Keratinocyte (primary cell): ENCODE data around the gene SLPI. TPM values are rescaled to one million over a fixed set of nuclear protein-coding genes. Genes with fewer than 3 reads are reported as not detected.

Source experiments
- DNase-seq: peaks from one replicate; pipeline ENCODE4 v3.0.0-alpha.2; 2011; ENCODE audit warnings: low read depth, missing footprints, low spot score
- FAIRE-seq: peaks from 2 replicates; lab custom pipeline; 2011; peaks lifted over from hg19 to GRCh38; lab: Jason Lieb, UNC
- H2AFZ ChIP-seq: 2 replicates; pipeline ENCODE4 v1.6.0; 2012; ENCODE audit warnings: low read length, control low read depth, inconsistent platforms; ENCODE audit not compliant: control insufficient read depth
- H3K27ac ChIP-seq: 2 replicates; pipeline ENCODE4 v1.5.1; 2011; ENCODE audit warnings: low read length; ENCODE audit not compliant: control insufficient read depth, insufficient read depth
- H3K27me3 ChIP-seq: 3 replicates; pipeline ENCODE4 v1.6.0; 2011; ENCODE audit warnings: low read length; ENCODE audit not compliant: control insufficient read depth, insufficient read depth; ENCODE audit errors: extremely low read depth
- H3K36me3 ChIP-seq, 2 experiments: 2 replicates in 1 of 2; 3 replicates in 1 of 2; pipeline ENCODE4 v1.5.1; 2011; ENCODE audit warnings: low read length in 2 of 2, mild to moderate bottlenecking in 1 of 2; ENCODE audit not compliant: control insufficient read depth in 2 of 2, insufficient read depth in 2 of 2; ENCODE audit errors: extremely low read depth in 1 of 2
- H3K4me1 ChIP-seq: 3 replicates; pipeline ENCODE4 v1.5.1; 2011; ENCODE audit warnings: low read length; ENCODE audit not compliant: control insufficient read depth, insufficient read depth; ENCODE audit errors: extremely low read depth
- H3K4me2 ChIP-seq: 3 replicates; pipeline ENCODE4 v1.6.0; 2011; ENCODE audit warnings: low read depth, low read length; ENCODE audit not compliant: control insufficient read depth, insufficient read depth; ENCODE audit errors: extremely low read depth
- H3K4me3 ChIP-seq, 3 experiments: fragments of 200-600 bp in 1 of 3; sonication (generic) in 1 of 3; 2 replicates in 2 of 3; 3 replicates in 1 of 3; pipeline ENCODE4 v1.5.1; 2011 to 2016; ENCODE audit warnings: low read length in 3 of 3, mild to moderate bottlenecking in 3 of 3, control low read depth in 2 of 3, inconsistent platforms in 1 of 3, low read depth in 1 of 3, mixed read lengths in 1 of 3, mixed run types in 1 of 3, moderate library complexity in 1 of 3; ENCODE audit not compliant: control insufficient read depth in 2 of 3, insufficient read depth in 2 of 3; ENCODE audit errors: extremely low read depth in 1 of 3
- H3K79me2 ChIP-seq: 2 replicates; pipeline ENCODE4 v1.6.0; 2012; ENCODE audit warnings: low read length; ENCODE audit not compliant: control insufficient read depth, insufficient read depth
- H3K9ac ChIP-seq: 3 replicates; pipeline ENCODE4 v1.6.0; 2011; ENCODE audit warnings: low read length; ENCODE audit not compliant: control insufficient read depth, insufficient read depth; ENCODE audit errors: extremely low read depth
- H3K9me1 ChIP-seq: 3 replicates; pipeline ENCODE4 v1.6.0; 2011; ENCODE audit warnings: low read length; ENCODE audit not compliant: control insufficient read depth, insufficient read depth; ENCODE audit errors: extremely low read depth
- H3K9me3 ChIP-seq: 2 replicates; pipeline ENCODE4 v1.5.1; 2012; ENCODE audit warnings: low read depth, low read length; ENCODE audit not compliant: control insufficient read depth
- H4K20me1 ChIP-seq: 3 replicates; pipeline ENCODE4 v1.6.0; 2011; ENCODE audit warnings: low read length; ENCODE audit not compliant: control insufficient read depth, insufficient read depth; ENCODE audit errors: extremely low read depth
- EZH2 ChIP-seq: IDR thresholded peaks from one replicate; pipeline ENCODE4 v1.6.1; 2012; ENCODE audit warnings: inconsistent platforms, mild to moderate bottlenecking, low read length, moderate library complexity
- dilution Hi-C: fragments of 300-500 bp; cut with MboI; formaldehyde crosslinking; loops from one replicate; pipeline ENCODE4 v1.7.0; 2020; ENCODE audit warnings: low sequenced_read_pairs; ENCODE audit not compliant: extremely low pct_ligation_motif_present
- polyA plus RNA-seq, 5 experiments: library from polyadenylated mRNA; depleted of rRNA in 3 of 5; stranded (reverse) in 3 of 5; stranded (forward) in 1 of 5; unstranded in 1 of 5; fragments of >200 nt; gene quantifications; 1 replicate in 1 of 5; 2 replicates in 3 of 5; 3 replicates in 1 of 5; pipeline versions ENCODE4 v1.2.1 to v1.2.3, GENCODE V29; 2011 to 2012; ENCODE audit warnings: missing spikeins in 2 of 5, low read depth in 1 of 5, low replicate concordance in 1 of 5
- TF ChIP-seq, protein P1 (sequence below), 3 experiments: IDR thresholded peaks in 1 of 3; conservative IDR thresholded peaks in 1 of 3; optimal IDR thresholded peaks in 1 of 3; 2 replicates in 2 of 3; 3 replicates in 1 of 3; pipeline versions ENCODE3 to v1.5.1; 2011; ENCODE audit warnings: low read length in 3 of 3, mild to moderate bottlenecking in 3 of 3, moderate library complexity in 2 of 3, control low read depth in 1 of 3, inconsistent platforms in 1 of 3; ENCODE audit not compliant: insufficient read depth in 2 of 3; ENCODE audit errors: extremely low read depth in 1 of 3

SLPI gene
- polyA plus RNA-seq, 1 donor (not counting 4 experiments of a cell fraction or from before 2014, with no cell fraction given) = 262 TPM

DNA sequence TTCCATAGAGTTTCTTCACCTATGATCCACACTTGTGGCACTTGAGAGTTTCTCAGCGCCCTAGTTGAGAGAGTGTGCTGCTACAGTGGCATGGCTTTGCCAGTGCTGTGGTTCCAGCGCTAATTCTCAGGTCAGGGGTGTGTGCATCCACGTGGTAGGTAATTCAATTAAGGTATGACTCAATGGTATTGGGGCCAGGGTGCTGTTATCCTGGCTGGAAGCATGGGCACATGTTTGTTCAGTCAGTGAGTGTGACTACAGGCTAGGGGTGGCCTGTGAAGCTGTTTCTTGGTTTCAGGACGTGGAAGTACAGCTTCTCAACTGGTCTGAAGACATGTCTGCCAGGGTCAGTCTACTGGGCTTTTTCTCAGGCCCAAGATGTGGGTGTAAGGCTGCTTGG lies 36.2 kb downstream of the SLPI start:
- Histone ChIP-seq H2AFZ (no peak overlapping the region), H3K9me1 (no peaks in the 10 kb centered on the region), H3K79me2 (no peaks in the 10 kb centered on the region), H3K36me3 (no peaks in the 10 kb centered on the region), H3K4me2 (no peak overlapping the region), H3K9me3 (no peaks in the 10 kb centered on the region), H3K4me1 (no peaks in the 10 kb centered on the region), H3K27me3 (no peaks in the 10 kb centered on the region), H4K20me1 (no peaks in the 10 kb centered on the region), H3K27ac (no peak overlapping the region), H3K4me3 (no peak overlapping the region), H3K9ac (no peak overlapping the region)
- DNase-seq (no peak), FAIRE-seq (no peak)
- dilution Hi-C loops = no loop called here
- TF ChIP-seq EZH2 = no peak
- TF ChIP-seq, protein P1, sequence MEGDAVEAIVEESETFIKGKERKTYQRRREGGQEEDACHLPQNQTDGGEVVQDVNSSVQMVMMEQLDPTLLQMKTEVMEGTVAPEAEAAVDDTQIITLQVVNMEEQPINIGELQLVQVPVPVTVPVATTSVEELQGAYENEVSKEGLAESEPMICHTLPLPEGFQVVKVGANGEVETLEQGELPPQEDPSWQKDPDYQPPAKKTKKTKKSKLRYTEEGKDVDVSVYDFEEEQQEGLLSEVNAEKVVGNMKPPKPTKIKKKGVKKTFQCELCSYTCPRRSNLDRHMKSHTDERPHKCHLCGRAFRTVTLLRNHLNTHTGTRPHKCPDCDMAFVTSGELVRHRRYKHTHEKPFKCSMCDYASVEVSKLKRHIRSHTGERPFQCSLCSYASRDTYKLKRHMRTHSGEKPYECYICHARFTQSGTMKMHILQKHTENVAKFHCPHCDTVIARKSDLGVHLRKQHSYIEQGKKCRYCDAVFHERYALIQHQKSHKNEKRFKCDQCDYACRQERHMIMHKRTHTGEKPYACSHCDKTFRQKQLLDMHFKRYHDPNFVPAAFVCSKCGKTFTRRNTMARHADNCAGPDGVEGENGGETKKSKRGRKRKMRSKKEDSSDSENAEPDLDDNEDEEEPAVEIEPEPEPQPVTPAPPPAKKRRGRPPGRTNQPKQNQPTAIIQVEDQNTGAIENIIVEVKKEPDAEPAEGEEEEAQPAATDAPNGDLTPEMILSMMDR (optimal IDR thresholded peaks at IDR 0.05 in 1 of 3, IDR thresholded peaks at IDR 0.05 in 1 of 3, conservative IDR thresholded peaks at IDR 0.05 in 1 of 3; ENCODE audit: extremely low read depth in 1 of 3, insufficient read depth in 2 of 3, low read length in 3 of 3) = no peak

DNA sequence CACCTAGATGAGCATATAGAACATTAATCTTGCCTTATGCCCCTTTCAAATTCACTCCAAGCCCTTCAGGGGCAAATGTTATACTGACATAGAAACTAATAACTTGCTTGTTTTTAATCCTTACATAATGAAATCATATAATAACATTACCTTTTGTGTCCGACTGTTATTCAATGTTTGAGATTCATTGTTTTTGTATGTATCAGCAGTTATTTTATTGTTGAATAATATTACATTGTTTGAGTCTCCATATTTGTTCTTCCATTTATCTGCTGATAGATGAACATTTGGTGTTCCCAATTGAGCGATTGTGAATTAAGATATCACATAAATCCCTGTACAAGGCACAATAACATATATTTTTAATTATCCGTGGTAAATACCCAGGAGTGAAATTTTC lies 41.5 kb downstream of the SLPI start:
- DNase-seq (no peak), FAIRE-seq (no peak)
- no peak overlapping the region for H3K4me3 ChIP-seq
- no peak overlapping the region for H2AFZ ChIP-seq
- H3K9me3 ChIP-seq = no peaks in the 10 kb centered on the region
- no peak overlapping the region for H3K27ac ChIP-seq
- dilution Hi-C loops = no loop called here
- no peaks in the 10 kb centered on the region for H3K27me3 ChIP-seq
- no peak overlapping the region for H3K9ac ChIP-seq
- no peaks in the 10 kb centered on the region for H3K9me1 ChIP-seq
- H3K36me3 ChIP-seq = no peaks in the 10 kb centered on the region
- H3K4me2 ChIP-seq = no peak overlapping the region
- no peaks in the 10 kb centered on the region for H3K79me2 ChIP-seq
- H4K20me1 ChIP-seq = no peaks in the 10 kb centered on the region
- TF ChIP-seq, protein P1 (optimal IDR thresholded peaks at IDR 0.05 in 1 of 3, IDR thresholded peaks at IDR 0.05 in 1 of 3, conservative IDR thresholded peaks at IDR 0.05 in 1 of 3; ENCODE audit: extremely low read depth in 1 of 3, insufficient read depth in 2 of 3, low read length in 3 of 3) = no peak
- no peak for TF ChIP-seq EZH2
- no peaks in the 10 kb centered on the region for H3K4me1 ChIP-seq
